Panc1 (cell line): ENCODE data around the gene AKR1B1. TPM values are rescaled to one million over a fixed set of nuclear protein-coding genes. Genes with fewer than 3 reads are reported as not detected.

ENCODE experiments used
- ATAC-seq: fragments of 200-7000 bp; cut with Tn5 transposase; 2 replicates; pipeline ENCODE4 v1.9.1; 2020; ENCODE audit warnings: mild to moderate bottlenecking, moderate library complexity
- BruUV-seq: library from RNA; stranded (reverse); fragments of 400-500 nt; replicated peaks from 2 replicates; lab custom pipeline; 2021; lab: Mats Ljungman, UMichigan
- CTCF ChIA-PET: fragments of 300-600 bp; sonication (Branson Sonifier 250); formaldehyde crosslinking; loops from one replicate; lab custom pipeline; 2022; ENCODE audit warnings: antibody characterized with exemption; lab: Charles Lee
- POLR2A ChIA-PET: fragments of 300-600 bp; sonication (Branson Sonifier 250); formaldehyde crosslinking; loops from one replicate; lab custom pipeline; 2022; ENCODE audit warnings: antibody characterized with exemption; lab: Charles Lee
- DNase-seq: peaks from one replicate; pipeline ENCODE4 v3.0.0-alpha.2; 2010; ENCODE audit warnings: low read depth, low spot score
- H3K27ac ChIP-seq: 2 replicates; pipeline ENCODE4 v1.5.1; 2011; ENCODE audit warnings: mild to moderate bottlenecking, low read length, inconsistent platforms
- H3K27me3 ChIP-seq: fragments of 200-500 bp; sonication (Bioruptor generic); 2 replicates; pipeline ENCODE4 v1.6.0; 2014; ENCODE audit warnings: low read length, inconsistent platforms; ENCODE audit not compliant: control insufficient read depth, insufficient read depth
- H3K36me3 ChIP-seq: fragments of 200-500 bp; sonication (Bioruptor generic); 2 replicates; pipeline ENCODE4 v1.5.1; 2014; ENCODE audit warnings: inconsistent platforms, mild to moderate bottlenecking, low read length, moderate library complexity; ENCODE audit not compliant: control insufficient read depth, insufficient read depth
- H3K4me1 ChIP-seq: 2 replicates; pipeline ENCODE4 v1.5.1; 2011; ENCODE audit warnings: inconsistent platforms, mild to moderate bottlenecking, low read length, moderate library complexity; ENCODE audit not compliant: control insufficient read depth, insufficient read depth
- H3K4me3 ChIP-seq, 2 experiments: 2 replicates each; pipeline ENCODE4 v1.5.1; 2011 to 2012; ENCODE audit warnings: low read depth in 2 of 2, low read length in 2 of 2, mild to moderate bottlenecking in 2 of 2, inconsistent platforms in 1 of 2, moderate library complexity in 1 of 2
- H3K9me3 ChIP-seq: fragments of 200-500 bp; sonication (Bioruptor generic); 2 replicates; pipeline ENCODE4 v1.5.1; 2014; ENCODE audit warnings: low read depth, mild to moderate bottlenecking, inconsistent platforms, low read length, moderate library complexity; ENCODE audit not compliant: control insufficient read depth, insufficient read depth
- POLR2AphosphoS5 ChIP-seq: IDR thresholded peaks from 2 replicates; pipeline ENCODE4 v1.6.1; 2012; ENCODE audit warnings: mild to moderate bottlenecking, low read depth, low read length, moderate library complexity
- SIN3A ChIP-seq: IDR thresholded peaks from 2 replicates; pipeline ENCODE4 v1.6.1; 2012; ENCODE audit warnings: low read depth, mild to moderate bottlenecking, low read length, moderate library complexity, borderline replicate concordance; ENCODE audit not compliant: insufficient read depth
- TCF7L2 ChIP-seq: IDR thresholded peaks from 2 replicates; pipeline ENCODE4 v1.6.1; 2011; ENCODE audit warnings: mild to moderate bottlenecking, low read depth, low read length, inconsistent platforms
- in situ Hi-C: cut with HindIII; loops from 2 replicates; pipeline ENCODE4 v1.10.0; 2016; ENCODE audit warnings: low sequenced_read_pairs, low pct_unique_long_range_greater_than_20kb
- intact Hi-C: fragments of 100-400 bp; cut with micrococcal nuclease; formaldehyde crosslinking; loops from one replicate; pipeline ENCODE4 v1.10.0; 2022; ENCODE audit not compliant: unreplicated experiment
- total RNA-seq: library from RNA; stranded (reverse); gene quantifications from one replicate; pipeline ENCODE4 v1.2.1, GENCODE V29; 2021; ENCODE audit not compliant: unreplicated experiment
- TF ChIP-seq, protein P1 (sequence below): fragments of 450-650 bp; IDR thresholded peaks from 2 replicates; pipeline ENCODE4 v1.5.1; 2017; ENCODE audit warnings: mild to moderate bottlenecking
- TF ChIP-seq, protein P2 (sequence below), 2 experiments: IDR thresholded peaks; 2 replicates each; pipeline ENCODE4 v1.6.1; 2011 to 2012; ENCODE audit warnings: low read depth in 2 of 2, control low read depth in 1 of 2, low read length in 1 of 2, mild to moderate bottlenecking in 1 of 2, moderate library complexity in 1 of 2; ENCODE audit not compliant: insufficient read depth in 1 of 2

AKR1B1 gene
- total RNA-seq, 1 experiment from 2014 or later: 83.2 TPM

GRCh38 chr7:134454277-134454676 is 4.6 kb downstream of the AKR1B1 start:
- BruUV-seq: no TSS peak
- Histone ChIP-seq H3K27ac (no peak overlapping the region), H3K9me3 (no peaks in the 10 kb centered on the region), H3K36me3 (no peaks in the 10 kb centered on the region), H3K4me1 (peaks cover under 1% of the 10 kb centered on the region; the same call in 1 of the 2 replicates), H3K4me3 (no peak overlapping the region), H3K27me3 (no peaks in the 10 kb centered on the region)
- DNase-seq (no peak), ATAC-seq (no peak)
- ChIA-PET POLR2A (no interaction called here), CTCF (no interaction called here)
- intact Hi-C loops (no loop called here), in situ Hi-C loops (no loop called here)
- TF ChIP-seq POLR2AphosphoS5 (no peak), SIN3A (no peak)

- POLR2A ChIA-PET: no interaction called here
- H3K4me3 ChIP-seq: no peak overlapping the region
- no peaks in the 10 kb centered on the region for H3K27me3 ChIP-seq
- in situ Hi-C loops: no loop called here
- DNase-seq (no peak), ATAC-seq (no peak)
- no peaks in the 10 kb centered on the region for H3K36me3 ChIP-seq
- no TSS peak for BruUV-seq
- CTCF ChIA-PET: no interaction called here
- no peak overlapping the region for H3K27ac ChIP-seq
- intact Hi-C loops: no loop called here
- no peaks in the 10 kb centered on the region for H3K4me1 ChIP-seq
- TF ChIP-seq, protein P1, sequence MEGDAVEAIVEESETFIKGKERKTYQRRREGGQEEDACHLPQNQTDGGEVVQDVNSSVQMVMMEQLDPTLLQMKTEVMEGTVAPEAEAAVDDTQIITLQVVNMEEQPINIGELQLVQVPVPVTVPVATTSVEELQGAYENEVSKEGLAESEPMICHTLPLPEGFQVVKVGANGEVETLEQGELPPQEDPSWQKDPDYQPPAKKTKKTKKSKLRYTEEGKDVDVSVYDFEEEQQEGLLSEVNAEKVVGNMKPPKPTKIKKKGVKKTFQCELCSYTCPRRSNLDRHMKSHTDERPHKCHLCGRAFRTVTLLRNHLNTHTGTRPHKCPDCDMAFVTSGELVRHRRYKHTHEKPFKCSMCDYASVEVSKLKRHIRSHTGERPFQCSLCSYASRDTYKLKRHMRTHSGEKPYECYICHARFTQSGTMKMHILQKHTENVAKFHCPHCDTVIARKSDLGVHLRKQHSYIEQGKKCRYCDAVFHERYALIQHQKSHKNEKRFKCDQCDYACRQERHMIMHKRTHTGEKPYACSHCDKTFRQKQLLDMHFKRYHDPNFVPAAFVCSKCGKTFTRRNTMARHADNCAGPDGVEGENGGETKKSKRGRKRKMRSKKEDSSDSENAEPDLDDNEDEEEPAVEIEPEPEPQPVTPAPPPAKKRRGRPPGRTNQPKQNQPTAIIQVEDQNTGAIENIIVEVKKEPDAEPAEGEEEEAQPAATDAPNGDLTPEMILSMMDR: no peak
- TF ChIP-seq SIN3A: no peak
- TF ChIP-seq POLR2AphosphoS5: no peak
- no peak for TF ChIP-seq TCF7L2
- TF ChIP-seq, protein P2, sequence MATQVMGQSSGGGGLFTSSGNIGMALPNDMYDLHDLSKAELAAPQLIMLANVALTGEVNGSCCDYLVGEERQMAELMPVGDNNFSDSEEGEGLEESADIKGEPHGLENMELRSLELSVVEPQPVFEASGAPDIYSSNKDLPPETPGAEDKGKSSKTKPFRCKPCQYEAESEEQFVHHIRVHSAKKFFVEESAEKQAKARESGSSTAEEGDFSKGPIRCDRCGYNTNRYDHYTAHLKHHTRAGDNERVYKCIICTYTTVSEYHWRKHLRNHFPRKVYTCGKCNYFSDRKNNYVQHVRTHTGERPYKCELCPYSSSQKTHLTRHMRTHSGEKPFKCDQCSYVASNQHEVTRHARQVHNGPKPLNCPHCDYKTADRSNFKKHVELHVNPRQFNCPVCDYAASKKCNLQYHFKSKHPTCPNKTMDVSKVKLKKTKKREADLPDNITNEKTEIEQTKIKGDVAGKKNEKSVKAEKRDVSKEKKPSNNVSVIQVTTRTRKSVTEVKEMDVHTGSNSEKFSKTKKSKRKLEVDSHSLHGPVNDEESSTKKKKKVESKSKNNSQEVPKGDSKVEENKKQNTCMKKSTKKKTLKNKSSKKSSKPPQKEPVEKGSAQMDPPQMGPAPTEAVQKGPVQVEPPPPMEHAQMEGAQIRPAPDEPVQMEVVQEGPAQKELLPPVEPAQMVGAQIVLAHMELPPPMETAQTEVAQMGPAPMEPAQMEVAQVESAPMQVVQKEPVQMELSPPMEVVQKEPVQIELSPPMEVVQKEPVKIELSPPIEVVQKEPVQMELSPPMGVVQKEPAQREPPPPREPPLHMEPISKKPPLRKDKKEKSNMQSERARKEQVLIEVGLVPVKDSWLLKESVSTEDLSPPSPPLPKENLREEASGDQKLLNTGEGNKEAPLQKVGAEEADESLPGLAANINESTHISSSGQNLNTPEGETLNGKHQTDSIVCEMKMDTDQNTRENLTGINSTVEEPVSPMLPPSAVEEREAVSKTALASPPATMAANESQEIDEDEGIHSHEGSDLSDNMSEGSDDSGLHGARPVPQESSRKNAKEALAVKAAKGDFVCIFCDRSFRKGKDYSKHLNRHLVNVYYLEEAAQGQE (IDR thresholded peaks at IDR 0.05; ENCODE audit: insufficient read depth in 1 of 2, low read depth in 2 of 2, low read length in 1 of 2): no peak
- H3K9me3 ChIP-seq: no peaks in the 10 kb centered on the region
Measured at GRCh38 chr7:134453518-134453917, 5.4 kb downstream of the AKR1B1 start.

DNA sequence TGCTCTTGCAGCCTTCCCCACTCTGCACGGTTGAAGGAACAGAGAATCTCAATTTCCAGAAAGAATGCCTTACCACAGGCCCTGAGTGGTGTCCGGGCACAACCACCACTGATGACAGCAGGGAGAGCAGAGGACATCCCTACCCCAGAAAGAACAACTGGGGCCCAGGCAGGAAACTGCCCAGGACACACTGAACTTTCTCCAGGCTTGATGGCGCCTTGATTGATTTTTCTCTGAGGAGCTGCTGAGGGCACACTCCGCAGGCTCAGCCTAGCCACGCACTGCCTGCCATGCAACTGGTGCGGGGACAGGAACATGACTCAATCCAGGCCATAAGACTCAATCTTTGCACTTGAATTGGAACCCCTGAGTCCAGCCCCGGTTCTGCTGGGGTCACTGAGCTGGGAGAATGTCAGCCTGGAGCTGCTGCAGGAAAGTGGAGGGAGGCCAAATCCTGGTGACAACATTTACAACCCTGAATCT is 5.9 kb downstream of the AKR1B1 start:
- Histone ChIP-seq H3K36me3 (no peaks in the 10 kb centered on the region), H3K27me3 (no peaks in the 10 kb centered on the region), H3K27ac (no peak overlapping the region), H3K4me3 (no peak overlapping the region), H3K4me1 (no peaks in the 10 kb centered on the region), H3K9me3 (no peaks in the 10 kb centered on the region)
- BruUV-seq: no TSS peak
- no peak for DNase-seq
- TF ChIP-seq POLR2AphosphoS5: no peak
- TF ChIP-seq TCF7L2: no peak
- TF ChIP-seq, protein P2 (IDR thresholded peaks at IDR 0.05; ENCODE audit: insufficient read depth in 1 of 2, low read depth in 2 of 2, low read length in 1 of 2): no peak
- TF ChIP-seq SIN3A: no peak
- TF ChIP-seq, protein P1: no peak
- ATAC-seq: no peak
- in situ Hi-C loops: no loop called here
- ChIA-PET CTCF (no interaction called here), POLR2A (no interaction called here)
- intact Hi-C loops: no loop called here
